ENCODE measurements around the gene BUD23. TPM values are rescaled to one million over a fixed set of nuclear protein-coding genes. Genes with fewer than 3 reads are reported as not detected.

BUD23 gene
- total RNA-seq, 1 experiment from 2014 or later, result 41.9 TPM

GRCh38 chr7:73700069-73700423 is 16.6 kb downstream of the BUD23 start:
- no peaks in the 10 kb centered on the region for H3K79me2 ChIP-seq (ENCODE audit: low read length)
- H3K4me1 ChIP-seq (ENCODE audit: low read length), result no peaks in the 10 kb centered on the region
- H4K20me1 ChIP-seq (ENCODE audit: insufficient read depth, low read depth, low read length), result no peaks in the 10 kb centered on the region
- no peak overlapping the region for H3K4me2 ChIP-seq (ENCODE audit: low read depth, low read length, poor library complexity, severe bottlenecking)
- no peak overlapping the region for H2AFZ ChIP-seq (ENCODE audit: low read length)
- no peak for DNase-seq
- H3K9me2 ChIP-seq (replicated peaks; ENCODE audit: insufficient read depth, low read length), result no peaks in the 10 kb centered on the region
- H3K27me3 ChIP-seq (ENCODE audit: low read length), result no peaks in the 10 kb centered on the region
- no peak overlapping the region for H3K9ac ChIP-seq (ENCODE audit: low read length)
- H3K9me3 ChIP-seq (ENCODE audit: low read length), result no peaks in the 10 kb centered on the region
- no peak overlapping the region for H3K4me3 ChIP-seq (ENCODE audit: low read length)
- peaks cover 13% of the 10 kb centered on the region; the same call in 1 of the 2 replicates for H3K36me3 ChIP-seq (ENCODE audit: insufficient read depth, low read length)
- H3K27ac ChIP-seq (ENCODE audit: low read length), result no peak overlapping the region

GRCh38 chr7:73700581-73701134 is 17.3 kb downstream of the BUD23 start:
- Histone ChIP-seq H3K4me3 (ENCODE audit: low read length) (no peak overlapping the region), H3K4me1 (ENCODE audit: low read length) (no peaks in the 10 kb centered on the region), H3K9me2 (replicated peaks; ENCODE audit: insufficient read depth, low read length) (no peaks in the 10 kb centered on the region), H3K27ac (ENCODE audit: low read length) (no peak overlapping the region), H3K36me3 (ENCODE audit: insufficient read depth, low read length) (peaks cover 12% of the 10 kb centered on the region; the same call in 1 of the 2 replicates), H2AFZ (ENCODE audit: low read length) (no peak overlapping the region), H3K79me2 (ENCODE audit: low read length) (no peaks in the 10 kb centered on the region), H3K4me2 (ENCODE audit: low read depth, low read length, poor library complexity, severe bottlenecking) (no peak overlapping the region), H3K27me3 (ENCODE audit: low read length) (no peaks in the 10 kb centered on the region), H4K20me1 (ENCODE audit: insufficient read depth, low read depth, low read length) (no peaks in the 10 kb centered on the region), H3K9ac (ENCODE audit: low read length) (no peak overlapping the region), H3K9me3 (ENCODE audit: low read length) (no peaks in the 10 kb centered on the region)
- no peak for DNase-seq

- Histone ChIP-seq H3K36me3 (ENCODE audit: insufficient read depth, low read length) (peaks cover 9% of the 10 kb centered on the region; the same call in 1 of the 2 replicates), H2AFZ (ENCODE audit: low read length) (no peak overlapping the region), H3K4me3 (ENCODE audit: low read length) (no peak overlapping the region), H3K79me2 (ENCODE audit: low read length) (no peaks in the 10 kb centered on the region), H3K27ac (ENCODE audit: low read length) (no peak overlapping the region), H3K27me3 (ENCODE audit: low read length) (no peaks in the 10 kb centered on the region), H3K9me3 (ENCODE audit: low read length) (no peaks in the 10 kb centered on the region), H4K20me1 (ENCODE audit: insufficient read depth, low read depth, low read length) (0 out of 2 replicates have a peak, but pooled peaks cover 5% of the 10 kb centered on the region), H3K9ac (ENCODE audit: low read length) (no peak overlapping the region), H3K4me1 (ENCODE audit: low read length) (no peaks in the 10 kb centered on the region), H3K4me2 (ENCODE audit: low read depth, low read length, poor library complexity, severe bottlenecking) (no peak overlapping the region), H3K9me2 (replicated peaks; ENCODE audit: insufficient read depth, low read length) (no peaks in the 10 kb centered on the region)
- peak; percentile 68 for DNase-seq
Measured at GRCh38 chr7:73701357-73701995, 18.1 kb downstream of the BUD23 start.

GRCh38 chr7:73702226-73702625 is 18.8 kb downstream of the BUD23 start:
- no peak overlapping the region for H3K4me2 ChIP-seq (ENCODE audit: low read depth, low read length, poor library complexity, severe bottlenecking)
- DNase-seq, result no peak
- H3K9me2 ChIP-seq (replicated peaks; ENCODE audit: insufficient read depth, low read length), result no peaks in the 10 kb centered on the region
- H3K27ac ChIP-seq (ENCODE audit: low read length), result no peak overlapping the region
- H3K27me3 ChIP-seq (ENCODE audit: low read length), result no peaks in the 10 kb centered on the region
- no peaks in the 10 kb centered on the region for H3K79me2 ChIP-seq (ENCODE audit: low read length)
- peaks cover 9% of the 10 kb centered on the region; the same call in 1 of the 2 replicates for H3K36me3 ChIP-seq (ENCODE audit: insufficient read depth, low read length)
- 0 out of 2 replicates have a peak, but pooled peaks cover 5% of the 10 kb centered on the region for H4K20me1 ChIP-seq (ENCODE audit: insufficient read depth, low read depth, low read length)
- H3K9me3 ChIP-seq (ENCODE audit: low read length), result no peaks in the 10 kb centered on the region
- H3K9ac ChIP-seq (ENCODE audit: low read length), result no peak overlapping the region
- H3K4me1 ChIP-seq (ENCODE audit: low read length), result no peaks in the 10 kb centered on the region
- no peak overlapping the region for H3K4me3 ChIP-seq (ENCODE audit: low read length)
- H2AFZ ChIP-seq (ENCODE audit: low read length), result no peak overlapping the region

GRCh38 chr7:73702665-73703064 is 19.3 kb downstream of the BUD23 start:
- no peaks in the 10 kb centered on the region for H3K9me2 ChIP-seq (replicated peaks; ENCODE audit: insufficient read depth, low read length)

GRCh38 chr7:73703225-73703624 is 19.8 kb downstream of the BUD23 start:
- Histone ChIP-seq H2AFZ (ENCODE audit: low read length) (no peak overlapping the region), H3K36me3 (ENCODE audit: insufficient read depth, low read length) (peaks cover 6% of the 10 kb centered on the region; the same call in 1 of the 2 replicates), H3K79me2 (ENCODE audit: low read length) (no peaks in the 10 kb centered on the region), H3K27ac (ENCODE audit: low read length) (no peak overlapping the region), H3K9ac (ENCODE audit: low read length) (no peak overlapping the region), H3K9me3 (ENCODE audit: low read length) (no peaks in the 10 kb centered on the region), H3K4me1 (ENCODE audit: low read length) (no peaks in the 10 kb centered on the region), H3K9me2 (replicated peaks; ENCODE audit: insufficient read depth, low read length) (no peaks in the 10 kb centered on the region), H3K27me3 (ENCODE audit: low read length) (no peaks in the 10 kb centered on the region), H4K20me1 (ENCODE audit: insufficient read depth, low read depth, low read length) (0 out of 2 replicates have a peak, but pooled peaks cover 5% of the 10 kb centered on the region), H3K4me3 (ENCODE audit: low read length) (no peak overlapping the region), H3K4me2 (ENCODE audit: low read depth, low read length, poor library complexity, severe bottlenecking) (no peak overlapping the region)
- DNase-seq, result no peak

More at GRCh38 chr7:73702665-73703064, 19.3 kb downstream of the BUD23 start:
- 0 out of 2 replicates have a peak, but pooled peaks cover 5% of the 10 kb centered on the region for H4K20me1 ChIP-seq (ENCODE audit: insufficient read depth, low read depth, low read length)
- H3K9me3 ChIP-seq (ENCODE audit: low read length), result no peaks in the 10 kb centered on the region
- H3K27me3 ChIP-seq (ENCODE audit: low read length), result no peaks in the 10 kb centered on the region
- no peak overlapping the region for H3K4me3 ChIP-seq (ENCODE audit: low read length)
- H2AFZ ChIP-seq (ENCODE audit: low read length), result no peak overlapping the region
- no peaks in the 10 kb centered on the region for H3K79me2 ChIP-seq (ENCODE audit: low read length)
- no peak for DNase-seq
- no peaks in the 10 kb centered on the region for H3K4me1 ChIP-seq (ENCODE audit: low read length)
- H3K4me2 ChIP-seq (ENCODE audit: low read depth, low read length, poor library complexity, severe bottlenecking), result no peak overlapping the region
- H3K27ac ChIP-seq (ENCODE audit: low read length), result no peak overlapping the region
- H3K36me3 ChIP-seq (ENCODE audit: insufficient read depth, low read length), result peaks cover 9% of the 10 kb centered on the region; the same call in 1 of the 2 replicates
- no peak overlapping the region for H3K9ac ChIP-seq (ENCODE audit: low read length)

- Histone ChIP-seq H3K4me1 (ENCODE audit: low read length) (no peaks in the 10 kb centered on the region), H3K4me3 (ENCODE audit: low read length) (no peak overlapping the region), H4K20me1 (ENCODE audit: insufficient read depth, low read depth, low read length) (0 out of 2 replicates have a peak, but pooled peaks cover 7% of the 10 kb centered on the region), H3K27me3 (ENCODE audit: low read length) (no peaks in the 10 kb centered on the region), H3K27ac (ENCODE audit: low read length) (no peak overlapping the region), H3K4me2 (ENCODE audit: low read depth, low read length, poor library complexity, severe bottlenecking) (no peak overlapping the region), H3K9ac (ENCODE audit: low read length) (no peak overlapping the region), H3K9me2 (replicated peaks; ENCODE audit: insufficient read depth, low read length) (no peaks in the 10 kb centered on the region), H3K36me3 (ENCODE audit: insufficient read depth, low read length) (0 out of 2 replicates have a peak, but pooled peaks cover 3% of the 10 kb centered on the region), H2AFZ (ENCODE audit: low read length) (no peak overlapping the region), H3K9me3 (ENCODE audit: low read length) (no peaks in the 10 kb centered on the region), H3K79me2 (ENCODE audit: low read length) (no peaks in the 10 kb centered on the region)
- DNase-seq, result peak; percentile 71
Measured at GRCh38 chr7:73703757-73704639, 20.6 kb downstream of the BUD23 start.

All from Karpas-422 (cell line).